NCI-H748 treated with DMSO at 0.1 percent for 48 hours (cell line): ENCODE measurements around the gene ZNF682.
"Not testable (repeated sequence)": the region's sequence is repeated elsewhere in the genome, so short reads cannot be mapped to it uniquely, and the experiment has no call there.

ENCODE experiments used
- DNase-seq: peaks from one replicate; lab custom pipeline; 2025; lab: John Stamatoyannopoulos, UW

ZNF682 gene

GRCh38 chr19:19997656-19998268 lies 41.5 kb downstream of the ZNF682 start:
- no peak for DNase-seq

DNA sequence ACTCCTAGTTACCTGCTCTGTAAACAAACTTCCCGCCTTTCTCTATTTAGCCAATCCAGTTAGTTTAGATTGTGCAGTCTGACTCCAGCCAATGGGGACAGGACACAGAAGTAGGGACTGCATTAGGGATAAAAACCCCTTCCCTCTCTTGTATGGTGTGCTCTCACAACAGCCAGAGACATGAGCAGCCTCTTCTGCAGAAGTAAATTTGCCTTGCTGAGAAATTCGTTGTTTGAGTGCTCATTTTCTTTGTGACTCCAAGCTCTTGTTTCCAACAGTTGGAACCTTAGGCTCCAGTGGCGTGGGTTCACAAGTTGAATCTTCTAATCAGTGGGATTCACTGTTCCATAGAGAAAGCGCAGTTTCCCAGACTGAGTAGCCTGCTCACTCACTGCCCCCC lies 72.4 kb downstream of the ZNF682 start:
- DNase-seq: no peak

DNA sequence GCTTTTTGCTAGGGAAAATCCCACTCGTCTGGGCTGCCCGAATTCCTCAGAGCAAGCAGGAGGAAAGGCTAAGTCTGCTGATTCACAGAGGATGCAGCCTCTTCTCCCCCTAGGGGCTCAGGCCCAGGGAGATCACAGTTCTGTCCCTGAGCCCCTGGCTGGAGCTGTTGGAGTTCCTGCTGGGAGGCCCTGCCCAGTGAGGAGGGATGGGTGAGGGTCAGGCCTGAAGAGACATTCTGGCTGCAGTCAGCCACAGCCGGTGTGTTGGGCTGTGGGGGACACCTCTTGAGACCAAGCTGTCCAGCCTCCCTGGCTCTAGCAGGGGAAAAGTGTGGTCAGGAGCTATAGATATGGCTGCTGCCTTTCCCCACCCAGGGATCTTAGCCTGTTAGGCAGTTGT lies 73.2 kb downstream of the ZNF682 start:
- DNase-seq: not testable (repeated sequence)

- DNase-seq: no peak
Observed at GRCh38 chr19:19964416-19964815, 74.9 kb downstream of the ZNF682 start.

DNA sequence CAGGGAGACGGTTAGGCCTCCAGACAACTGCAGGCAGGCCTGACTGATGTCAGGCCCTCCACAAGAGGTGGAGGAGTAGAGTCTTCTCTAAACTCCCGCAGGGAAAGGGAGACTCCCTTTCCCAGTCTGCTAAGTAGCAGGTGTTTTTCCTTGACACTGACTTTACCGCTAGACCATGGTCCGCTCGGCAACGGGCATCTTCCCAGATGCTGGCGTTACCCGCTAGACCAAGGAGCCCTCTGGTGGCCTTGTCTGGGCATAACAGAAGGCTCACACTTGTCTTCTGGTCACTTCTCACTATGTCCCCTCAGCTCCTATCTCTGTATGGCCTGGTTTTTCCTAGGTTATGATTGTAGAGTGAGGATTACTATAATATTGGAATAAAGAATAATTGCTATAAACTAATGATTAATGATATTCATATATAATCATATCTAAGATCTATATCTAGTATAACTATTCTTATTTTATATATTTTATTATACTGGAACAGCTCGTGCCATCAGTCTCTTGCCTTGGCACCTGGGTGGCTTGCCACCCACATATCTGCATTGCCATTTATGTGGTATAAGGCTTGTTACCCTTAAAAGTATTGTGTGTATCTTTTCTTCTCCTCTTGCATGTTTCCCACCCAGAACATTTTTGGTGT lies 80.0 kb downstream of the ZNF682 start:
- peak; percentile 20 for DNase-seq

DNA sequence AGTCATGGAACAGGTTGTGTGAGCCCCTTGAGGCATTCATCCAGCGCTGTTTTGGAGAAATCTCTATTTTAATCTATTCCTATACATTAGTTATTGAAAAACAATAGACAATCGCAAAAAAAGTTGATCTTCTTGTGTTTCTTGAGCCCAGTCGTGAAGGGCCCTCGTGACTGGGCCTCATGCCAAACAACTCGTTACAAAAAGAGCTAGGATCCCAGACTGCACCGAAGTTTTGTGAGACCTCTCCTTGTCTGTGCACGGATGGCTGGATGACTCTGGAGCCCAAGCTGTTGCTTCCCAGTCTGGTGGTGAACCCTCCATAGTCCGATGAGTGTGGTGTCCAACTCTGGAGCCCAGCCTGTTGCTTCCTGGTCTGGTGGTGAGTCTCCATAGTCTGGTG lies 81.5 kb downstream of the ZNF682 start:
- not testable (repeated sequence) for DNase-seq

DNA sequence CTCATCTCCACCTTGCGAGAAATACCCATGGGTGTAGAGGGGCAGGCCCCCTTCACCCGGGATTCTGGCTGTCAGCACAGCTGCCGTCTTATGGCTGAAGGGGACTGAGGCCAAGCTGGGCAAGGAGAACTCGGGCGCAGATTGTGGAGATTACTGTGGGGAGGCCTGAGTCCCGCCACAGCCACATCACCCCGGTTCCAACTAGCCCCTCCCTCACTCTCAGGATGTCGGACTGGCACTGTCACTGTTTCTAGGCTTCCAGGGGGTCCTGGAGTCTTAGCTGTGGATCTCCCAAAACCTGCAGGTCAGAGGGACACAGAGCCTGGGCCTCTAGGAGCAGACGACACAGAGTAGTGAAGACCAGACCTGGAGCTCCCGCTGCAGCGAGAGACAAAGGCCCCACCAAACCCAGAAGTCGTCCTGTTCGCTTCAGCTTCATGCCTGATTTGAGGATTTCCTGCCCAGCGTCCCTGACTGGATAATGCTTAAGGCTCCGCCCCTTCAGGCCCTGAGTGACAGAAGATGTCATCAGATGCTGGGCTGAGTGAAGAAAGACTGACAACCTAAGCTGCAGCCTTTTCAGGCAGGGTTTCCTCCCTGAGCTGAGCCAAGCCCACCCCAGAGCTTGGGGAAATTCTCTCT lies 82.8 kb downstream of the ZNF682 start:
- DNase-seq: no peak

GRCh38 chr19:19955208-19955607 lies 84.1 kb downstream of the ZNF682 start:
- DNase-seq: no peak
